BLaER1 (cell line): ENCODE data around the gene ABCC4.

Experiments used
- H3K27ac ChIP-seq: shearing (Covaris generic); formaldehyde crosslinking; 2 replicates; pipeline ENCODE4 v1.8.1; 2022
- H3K27me3 ChIP-seq: shearing (Covaris generic); formaldehyde crosslinking; 2 replicates; pipeline ENCODE4 v1.8.1; 2022
- H3K36me3 ChIP-seq: shearing (Covaris generic); formaldehyde crosslinking; 2 replicates; pipeline ENCODE4 v1.8.1; 2022
- H3K4me1 ChIP-seq: shearing (Covaris generic); formaldehyde crosslinking; 2 replicates; pipeline ENCODE4 v1.8.1; 2022
- H3K4me2 ChIP-seq: shearing (Covaris generic); formaldehyde crosslinking; 2 replicates; pipeline ENCODE4 v1.8.1; 2022
- H3K4me3 ChIP-seq: shearing (Covaris generic); formaldehyde crosslinking; 2 replicates; pipeline ENCODE4 v1.8.1; 2022
- H3K9ac ChIP-seq: shearing (Covaris generic); formaldehyde crosslinking; 2 replicates; pipeline ENCODE4 v1.8.1; 2022
- H3K9me3 ChIP-seq: shearing (Covaris generic); formaldehyde crosslinking; 2 replicates; pipeline ENCODE4 v1.8.1; 2022
- H4K20me1 ChIP-seq: shearing (Covaris generic); formaldehyde crosslinking; 2 replicates; pipeline ENCODE4 v1.8.1; 2022
- Cebpa-rat ChIP-seq: shearing (Covaris generic); IDR thresholded peaks from 2 replicates; pipeline ENCODE4 v1.8.1; 2022

Gene ABCC4

DNA sequence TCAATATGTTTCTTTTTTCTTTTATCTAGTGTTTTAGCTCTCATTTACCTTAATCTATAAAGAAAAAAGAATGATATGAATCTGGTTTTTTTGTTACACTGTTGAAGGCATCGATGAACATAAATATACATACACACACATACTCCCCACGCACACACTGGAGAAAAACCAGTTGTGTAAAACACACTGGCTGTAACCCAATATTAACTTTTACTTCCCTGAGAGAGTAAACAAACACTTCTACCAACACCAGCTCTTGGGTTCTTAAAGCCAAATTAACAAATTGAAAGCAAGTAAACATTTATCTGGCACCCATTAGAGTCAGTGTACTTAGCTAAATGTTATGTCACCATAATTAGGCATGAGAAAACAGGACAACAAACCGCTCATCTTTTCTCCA, 145.7 kb downstream of the ABCC4 start:
- Histone ChIP-seq H3K27ac (no peak overlapping the region), H3K9me3 (no peaks in the 10 kb centered on the region), H4K20me1 (no peaks in the 10 kb centered on the region), H3K4me1 (peaks cover 8% of the 10 kb centered on the region; the same call in 1 of the 2 replicates), H3K27me3 (no peaks in the 10 kb centered on the region), H3K4me2 (no peak overlapping the region), H3K9ac (no peak overlapping the region), H3K4me3 (no peak overlapping the region), H3K36me3 (peaks cover 22% of the 10 kb centered on the region; the same call in 1 of the 2 replicates)
- no peak for TF ChIP-seq Cebpa-rat

GRCh38 chr13:95155093-95155492, 146.2 kb downstream of the ABCC4 start:
- Histone ChIP-seq H3K27ac (no peak overlapping the region), H3K4me3 (no peak overlapping the region), H3K9ac (no peak overlapping the region), H3K4me1 (peaks cover 8% of the 10 kb centered on the region; the same call in 1 of the 2 replicates), H3K27me3 (no peaks in the 10 kb centered on the region), H3K4me2 (no peak overlapping the region), H3K9me3 (no peaks in the 10 kb centered on the region), H4K20me1 (no peaks in the 10 kb centered on the region), H3K36me3 (peaks cover 18% of the 10 kb centered on the region; the same call in 1 of the 2 replicates)
- TF ChIP-seq Cebpa-rat = no peak

DNA sequence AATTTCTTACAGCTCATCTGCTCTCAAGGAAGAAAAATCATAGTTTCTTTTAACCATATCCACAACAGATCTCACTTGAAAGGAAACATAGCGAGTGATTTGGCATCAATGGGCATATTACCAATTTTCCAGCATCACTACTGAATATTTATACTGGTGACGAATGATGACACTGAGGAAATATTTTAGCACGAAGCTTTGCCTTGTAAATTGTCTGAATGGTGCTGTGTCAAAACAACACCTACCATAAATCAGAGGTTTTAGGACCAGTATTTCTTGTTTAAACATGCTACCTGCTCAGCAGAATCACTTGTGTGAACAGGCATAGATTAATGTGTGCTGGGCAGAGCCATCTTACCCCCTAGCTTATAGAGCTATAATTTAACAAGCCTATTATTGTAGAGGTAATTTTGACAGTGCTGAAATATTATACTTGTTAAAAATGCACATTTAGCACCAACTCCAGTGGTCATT, 146.8 kb downstream of the ABCC4 start:
- Histone ChIP-seq H3K27ac (no peak overlapping the region), H3K27me3 (no peaks in the 10 kb centered on the region), H3K36me3 (peaks cover 12% of the 10 kb centered on the region; the same call in 1 of the 2 replicates), H3K4me2 (no peak overlapping the region), H3K4me3 (no peak overlapping the region), H4K20me1 (no peaks in the 10 kb centered on the region), H3K9ac (no peak overlapping the region), H3K9me3 (no peaks in the 10 kb centered on the region), H3K4me1 (peaks cover 8% of the 10 kb centered on the region; the same call in 1 of the 2 replicates)
- no peak for TF ChIP-seq Cebpa-rat

DNA sequence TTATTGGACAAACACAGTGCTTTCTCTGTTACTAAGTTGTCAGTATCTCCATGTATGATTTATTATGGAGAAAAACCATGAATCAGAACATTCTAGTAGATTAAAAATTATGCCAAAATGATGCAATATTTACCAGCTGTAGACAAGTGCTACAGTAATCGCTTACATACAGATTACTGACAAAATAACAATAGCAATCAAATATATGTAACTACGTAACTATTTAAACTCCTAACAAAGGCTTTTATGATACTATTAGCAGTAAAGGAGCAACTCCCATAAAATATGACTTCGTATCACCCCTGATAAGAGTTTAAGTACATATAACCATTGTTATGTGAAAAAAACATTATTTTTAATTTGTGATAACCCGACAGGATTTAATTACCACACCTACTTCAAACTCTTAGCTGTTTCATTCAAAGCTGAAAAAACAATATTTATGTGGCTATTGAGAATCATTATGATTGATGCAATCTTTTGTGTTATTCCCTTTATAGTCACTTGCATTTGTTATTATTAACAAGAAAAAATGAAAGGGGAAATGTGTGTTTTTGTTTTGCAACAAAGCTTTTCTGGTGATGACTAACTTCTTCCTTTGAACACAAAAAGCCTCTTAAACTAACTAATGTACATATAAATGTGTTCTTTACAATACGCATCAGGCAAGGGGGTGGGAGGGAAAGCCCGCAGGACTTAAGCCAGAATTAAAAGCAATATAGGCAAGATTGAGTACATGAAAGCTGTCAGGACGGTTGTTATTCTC, 147.4 kb downstream of the ABCC4 start:
- Histone ChIP-seq H3K4me1 (peaks cover 8% of the 10 kb centered on the region; the same call in 1 of the 2 replicates), H3K4me2 (no peak overlapping the region)

DNA sequence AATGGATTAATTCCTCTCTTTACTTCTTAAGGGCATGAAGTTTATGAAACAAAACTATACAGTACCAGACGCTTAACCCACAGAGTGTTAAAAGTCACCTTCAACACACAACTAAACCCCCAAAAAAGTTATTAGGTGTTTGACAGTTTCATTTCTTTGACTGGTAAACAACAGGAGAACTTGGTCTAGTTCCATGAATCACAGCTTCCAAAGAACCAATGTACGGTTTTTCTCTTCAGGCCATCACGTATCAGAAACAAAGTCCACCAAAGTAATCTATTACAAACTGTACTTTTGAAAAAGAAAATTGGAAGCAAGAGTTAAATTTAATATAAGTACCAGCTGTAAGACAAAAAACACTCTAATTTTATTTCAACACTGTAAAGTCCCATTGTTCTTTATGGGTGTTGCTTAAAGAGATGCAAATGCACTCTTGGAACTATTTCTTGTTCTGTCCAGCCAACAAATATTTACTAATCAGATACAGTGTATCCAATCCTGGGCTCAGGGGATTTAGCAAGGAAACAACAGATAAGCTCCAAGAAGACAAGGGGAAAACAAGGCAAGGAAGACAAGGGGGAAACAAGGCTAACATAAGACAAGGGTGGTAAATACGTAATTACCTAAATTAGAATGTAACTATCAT, 149.2 kb downstream of the ABCC4 start:
- Histone ChIP-seq H4K20me1 (no peaks in the 10 kb centered on the region), H3K27me3 (no peaks in the 10 kb centered on the region), H3K4me1 (peaks cover 1% of the 10 kb centered on the region; the same call in 1 of the 2 replicates), H3K36me3 (peaks cover 3% of the 10 kb centered on the region; the same call in 1 of the 2 replicates), H3K27ac (no peak overlapping the region), H3K9ac (no peak overlapping the region), H3K4me2 (no peak overlapping the region), H3K9me3 (no peaks in the 10 kb centered on the region), H3K4me3 (no peak overlapping the region)
- no peak for TF ChIP-seq Cebpa-rat

More for the DNA sequence above, 147.4 kb downstream of the ABCC4 start:
- H3K4me3 ChIP-seq = no peak overlapping the region
- H3K27me3 ChIP-seq = no peaks in the 10 kb centered on the region
- no peaks in the 10 kb centered on the region for H3K9me3 ChIP-seq
- no peaks in the 10 kb centered on the region for H4K20me1 ChIP-seq
- H3K36me3 ChIP-seq = peaks cover 10% of the 10 kb centered on the region; the same call in 1 of the 2 replicates
- no peak overlapping the region for H3K27ac ChIP-seq
- TF ChIP-seq Cebpa-rat = no peak
- H3K9ac ChIP-seq = no peak overlapping the region

- H3K9me3 ChIP-seq = peaks cover 6% of the 10 kb centered on the region
- H3K27ac ChIP-seq = no peak overlapping the region
- H3K36me3 ChIP-seq = peaks cover 6% of the 10 kb centered on the region
- H3K4me1 ChIP-seq = no peaks in the 10 kb centered on the region
- H3K9ac ChIP-seq = no peak overlapping the region
- H4K20me1 ChIP-seq = no peaks in the 10 kb centered on the region
- H3K4me2 ChIP-seq = no peak overlapping the region
- no peaks in the 10 kb centered on the region for H3K27me3 ChIP-seq
- no peak overlapping the region for H3K4me3 ChIP-seq
- TF ChIP-seq Cebpa-rat = no peak
Observed at GRCh38 chr13:95150555-95150954, 150.7 kb downstream of the ABCC4 start.

DNA sequence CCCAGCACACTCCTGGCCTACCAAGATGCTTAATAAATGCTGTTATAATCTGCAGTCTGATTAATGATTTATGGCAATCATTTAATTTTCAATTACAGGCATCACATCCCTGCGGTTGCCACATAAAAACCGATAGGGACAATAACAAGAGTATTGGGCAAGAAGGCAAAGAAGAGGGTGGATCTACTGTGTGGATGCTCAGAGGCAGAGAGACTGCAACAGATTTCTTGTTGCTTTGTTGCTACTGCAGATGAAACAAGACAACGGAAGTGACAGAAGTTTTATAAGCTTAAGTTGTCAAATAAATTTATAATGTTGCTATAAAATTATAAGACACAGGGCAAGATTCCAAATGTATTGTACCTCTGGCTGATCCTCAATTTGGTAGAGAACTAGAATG, 154.8 kb downstream of the ABCC4 start:
- H3K4me3 ChIP-seq = no peak overlapping the region
- H3K4me1 ChIP-seq = no peaks in the 10 kb centered on the region
- H3K9me3 ChIP-seq = peaks cover 20% of the 10 kb centered on the region
- H3K4me2 ChIP-seq = no peak overlapping the region
- H3K36me3 ChIP-seq = peaks cover 33% of the 10 kb centered on the region
- H3K27me3 ChIP-seq = no peaks in the 10 kb centered on the region
- no peak overlapping the region for H3K9ac ChIP-seq
- H4K20me1 ChIP-seq = no peaks in the 10 kb centered on the region
- H3K27ac ChIP-seq = no peak overlapping the region
- no peak for TF ChIP-seq Cebpa-rat

DNA sequence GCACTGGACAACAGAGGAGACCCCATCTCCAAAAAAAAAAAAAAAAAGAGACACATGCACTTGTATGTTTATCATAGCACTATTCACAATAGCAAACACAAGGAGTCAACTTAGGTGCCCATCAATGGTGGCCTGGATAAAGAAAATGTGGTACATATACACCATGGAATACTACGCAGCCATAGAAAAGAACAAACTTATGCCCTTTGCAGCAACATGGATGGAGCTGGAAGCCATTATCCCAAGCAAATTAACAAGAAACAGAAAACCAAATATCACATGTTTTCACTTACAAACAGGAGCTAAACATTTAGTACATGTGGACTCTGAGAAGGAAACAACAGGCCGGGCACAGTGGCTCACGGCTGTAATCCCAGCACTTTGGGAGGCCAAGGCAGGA, 155.7 kb downstream of the ABCC4 start:
- Histone ChIP-seq H3K9ac (no peak overlapping the region), H3K27ac (no peak overlapping the region), H3K4me2 (no peak overlapping the region), H3K4me1 (no peaks in the 10 kb centered on the region), H3K27me3 (no peaks in the 10 kb centered on the region), H3K9me3 (peaks cover 20% of the 10 kb centered on the region), H3K36me3 (peaks cover 35% of the 10 kb centered on the region), H3K4me3 (no peak overlapping the region), H4K20me1 (no peaks in the 10 kb centered on the region)
- TF ChIP-seq Cebpa-rat = no peak

DNA sequence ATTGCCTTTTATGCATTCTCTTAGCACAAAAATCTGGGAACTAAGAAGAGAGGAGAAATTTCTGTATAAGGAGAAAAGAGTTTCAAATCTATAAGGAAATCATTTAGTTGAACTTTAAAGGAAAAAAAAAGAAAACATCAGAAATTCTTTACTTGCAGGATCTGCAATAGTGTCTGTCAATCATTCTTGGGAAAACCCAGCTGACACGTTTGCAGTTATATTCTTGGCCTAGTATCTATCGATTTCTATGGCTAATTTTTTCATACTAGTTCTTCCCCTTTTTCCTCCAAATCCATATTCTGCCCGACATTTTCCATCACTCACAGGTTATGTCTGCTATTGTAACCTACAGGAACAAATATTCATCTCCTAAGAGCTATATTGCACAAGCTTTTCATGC, 160.7 kb downstream of the ABCC4 start:
- Histone ChIP-seq H3K9me3 (peaks cover 14% of the 10 kb centered on the region), H3K27me3 (no peaks in the 10 kb centered on the region), H3K4me2 (no peak overlapping the region), H3K9ac (no peak overlapping the region), H3K27ac (no peak overlapping the region), H3K36me3 (peaks cover 48% of the 10 kb centered on the region), H4K20me1 (no peaks in the 10 kb centered on the region), H3K4me1 (peaks cover 8% of the 10 kb centered on the region), H3K4me3 (no peak overlapping the region)
- no peak for TF ChIP-seq Cebpa-rat

DNA sequence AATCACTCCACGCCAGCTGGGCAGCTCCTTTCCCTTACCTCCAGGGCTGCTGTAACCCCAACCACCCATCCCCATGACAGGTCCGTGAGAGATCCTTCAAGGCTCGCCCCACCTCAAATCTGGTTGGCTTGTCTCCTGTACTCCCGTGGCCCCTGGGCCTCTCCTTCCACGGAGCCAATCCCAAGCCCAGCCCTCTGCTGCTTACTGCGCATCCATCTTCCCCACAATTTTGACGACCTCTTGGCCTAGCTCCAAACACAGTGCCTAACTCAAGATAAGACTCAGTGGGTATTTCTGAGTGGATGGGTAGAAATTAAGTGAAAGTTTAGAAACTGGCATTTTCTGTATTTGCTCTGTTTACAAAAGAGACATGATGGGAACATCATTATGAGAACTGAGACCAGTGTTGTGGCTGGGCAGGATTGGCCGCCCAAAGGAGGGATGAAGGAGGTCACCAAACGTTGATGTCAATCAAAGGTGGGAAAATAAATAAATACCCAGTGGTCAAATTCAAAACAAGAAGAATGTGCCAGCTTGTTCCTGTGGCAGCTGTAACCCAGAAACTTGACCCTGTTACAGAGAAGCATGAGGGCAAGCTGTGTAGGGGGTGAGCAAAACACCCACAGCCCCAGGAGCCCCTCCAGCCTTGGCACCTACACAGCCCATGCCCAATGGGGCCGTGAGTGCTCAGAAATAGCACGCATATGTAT, 162.2 kb downstream of the ABCC4 start:
- Histone ChIP-seq H3K4me1 (peaks cover 8% of the 10 kb centered on the region), H3K27me3 (no peaks in the 10 kb centered on the region), H3K4me2 (no peak overlapping the region), H3K9me3 (no peaks in the 10 kb centered on the region; the same call in 1 of the 2 replicates), H3K36me3 (peaks cover 34% of the 10 kb centered on the region), H4K20me1 (no peaks in the 10 kb centered on the region), H3K27ac (no peak overlapping the region), H3K9ac (no peak overlapping the region), H3K4me3 (no peak overlapping the region)
- TF ChIP-seq Cebpa-rat = no peak
